Fibroblast of lung (primary cell): ENCODE results near the gene SPTB.

ENCODE experiments used
- EZH2 ChIP-seq: IDR thresholded peaks from 2 replicates; pipeline ENCODE4 v1.5.1; 2012; ENCODE audit warnings: low read length, control low read depth, mild to moderate bottlenecking; ENCODE audit errors: missing control alignments
- TF ChIP-seq, protein P1 (sequence below), 2 donors: IDR thresholded peaks in 1 of 2; conservative IDR thresholded peaks in 1 of 2; 1 replicate in 1 of 2; 2 replicates in 1 of 2; pipeline ENCODE4 v1.5.1; 2011 to 2012; ENCODE audit warnings: low read length in 2 of 2, control low read depth in 1 of 2, inconsistent platforms in 1 of 2, low read depth in 1 of 2, mild to moderate bottlenecking in 1 of 2

- TF ChIP-seq, protein P1, sequence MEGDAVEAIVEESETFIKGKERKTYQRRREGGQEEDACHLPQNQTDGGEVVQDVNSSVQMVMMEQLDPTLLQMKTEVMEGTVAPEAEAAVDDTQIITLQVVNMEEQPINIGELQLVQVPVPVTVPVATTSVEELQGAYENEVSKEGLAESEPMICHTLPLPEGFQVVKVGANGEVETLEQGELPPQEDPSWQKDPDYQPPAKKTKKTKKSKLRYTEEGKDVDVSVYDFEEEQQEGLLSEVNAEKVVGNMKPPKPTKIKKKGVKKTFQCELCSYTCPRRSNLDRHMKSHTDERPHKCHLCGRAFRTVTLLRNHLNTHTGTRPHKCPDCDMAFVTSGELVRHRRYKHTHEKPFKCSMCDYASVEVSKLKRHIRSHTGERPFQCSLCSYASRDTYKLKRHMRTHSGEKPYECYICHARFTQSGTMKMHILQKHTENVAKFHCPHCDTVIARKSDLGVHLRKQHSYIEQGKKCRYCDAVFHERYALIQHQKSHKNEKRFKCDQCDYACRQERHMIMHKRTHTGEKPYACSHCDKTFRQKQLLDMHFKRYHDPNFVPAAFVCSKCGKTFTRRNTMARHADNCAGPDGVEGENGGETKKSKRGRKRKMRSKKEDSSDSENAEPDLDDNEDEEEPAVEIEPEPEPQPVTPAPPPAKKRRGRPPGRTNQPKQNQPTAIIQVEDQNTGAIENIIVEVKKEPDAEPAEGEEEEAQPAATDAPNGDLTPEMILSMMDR (conservative IDR thresholded peaks at IDR 0.05 in 1 of 2, IDR thresholded peaks at IDR 0.05 in 1 of 2; ENCODE audit: low read depth in 1 of 2, low read length in 2 of 2) = no peak
- TF ChIP-seq EZH2 = no peak
Measured at GRCh38 chr14:64848239-64848638, 31.5 kb downstream of the SPTB start.
